ENCODE results near the gene ZFYVE26.

DNA sequence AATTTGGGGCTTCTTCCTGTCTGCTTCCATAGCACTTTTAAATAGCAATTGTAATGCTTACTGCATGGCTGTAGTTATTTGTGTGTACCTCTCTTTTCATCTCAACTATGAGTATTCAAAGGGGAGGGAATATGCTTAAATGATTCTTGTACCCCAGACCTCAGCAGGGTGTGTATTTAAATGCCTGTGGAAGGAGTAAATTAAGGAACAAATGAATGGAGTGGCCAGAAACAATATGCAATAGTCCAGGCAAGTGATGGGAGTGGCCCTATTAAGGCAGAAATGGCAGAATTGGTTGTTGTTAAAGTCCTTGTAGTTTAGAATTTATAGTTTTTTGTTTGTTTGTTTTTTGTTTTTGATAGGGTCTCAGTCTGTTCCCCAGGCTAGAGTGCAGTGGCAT lies 4.7 kb upstream of the ZFYVE26 start:
- TF ChIP-seq, protein P1, sequence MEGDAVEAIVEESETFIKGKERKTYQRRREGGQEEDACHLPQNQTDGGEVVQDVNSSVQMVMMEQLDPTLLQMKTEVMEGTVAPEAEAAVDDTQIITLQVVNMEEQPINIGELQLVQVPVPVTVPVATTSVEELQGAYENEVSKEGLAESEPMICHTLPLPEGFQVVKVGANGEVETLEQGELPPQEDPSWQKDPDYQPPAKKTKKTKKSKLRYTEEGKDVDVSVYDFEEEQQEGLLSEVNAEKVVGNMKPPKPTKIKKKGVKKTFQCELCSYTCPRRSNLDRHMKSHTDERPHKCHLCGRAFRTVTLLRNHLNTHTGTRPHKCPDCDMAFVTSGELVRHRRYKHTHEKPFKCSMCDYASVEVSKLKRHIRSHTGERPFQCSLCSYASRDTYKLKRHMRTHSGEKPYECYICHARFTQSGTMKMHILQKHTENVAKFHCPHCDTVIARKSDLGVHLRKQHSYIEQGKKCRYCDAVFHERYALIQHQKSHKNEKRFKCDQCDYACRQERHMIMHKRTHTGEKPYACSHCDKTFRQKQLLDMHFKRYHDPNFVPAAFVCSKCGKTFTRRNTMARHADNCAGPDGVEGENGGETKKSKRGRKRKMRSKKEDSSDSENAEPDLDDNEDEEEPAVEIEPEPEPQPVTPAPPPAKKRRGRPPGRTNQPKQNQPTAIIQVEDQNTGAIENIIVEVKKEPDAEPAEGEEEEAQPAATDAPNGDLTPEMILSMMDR (IDR thresholded peaks at IDR 0.05; ENCODE audit: low read depth, low read length) = no peak
- no peak for TF ChIP-seq EZH2phosphoT487 (IDR thresholded peaks at IDR 0.05; ENCODE audit: low read depth)
